ENCODE measurements around the gene CRTAC1. TPM values are rescaled to one million over a fixed set of nuclear protein-coding genes. Genes with fewer than 3 reads are reported as not detected.
A peak's percentile ranks its signal among the peaks of the same experiment; 100 is the strongest.

CRTAC1 gene
- total RNA-seq, 1 donor from 2014 or later, result 2.0 TPM

DNA sequence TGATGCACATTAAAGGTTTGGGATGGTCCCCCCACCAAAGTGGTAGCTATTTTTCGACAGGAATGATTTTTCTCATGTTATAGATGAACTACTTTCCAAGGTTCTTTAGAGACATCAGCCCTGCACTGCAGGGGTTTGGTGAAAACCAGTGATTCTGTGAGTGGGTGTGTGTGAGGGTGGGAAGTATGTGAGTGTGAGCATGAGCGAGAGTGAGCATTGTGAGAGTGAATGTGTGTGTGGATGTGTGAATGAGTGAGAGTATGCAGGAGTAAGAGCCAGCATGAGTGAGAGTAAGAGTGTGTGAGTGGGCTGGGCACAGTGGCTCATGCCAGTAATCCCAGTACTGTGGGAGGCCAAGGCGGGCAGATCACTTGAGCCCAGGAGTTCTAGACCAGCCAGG is 105.7 kb downstream of the CRTAC1 start:
- DNase-seq (ENCODE audit: low read depth in 2 of 2), result no peak

DNA sequence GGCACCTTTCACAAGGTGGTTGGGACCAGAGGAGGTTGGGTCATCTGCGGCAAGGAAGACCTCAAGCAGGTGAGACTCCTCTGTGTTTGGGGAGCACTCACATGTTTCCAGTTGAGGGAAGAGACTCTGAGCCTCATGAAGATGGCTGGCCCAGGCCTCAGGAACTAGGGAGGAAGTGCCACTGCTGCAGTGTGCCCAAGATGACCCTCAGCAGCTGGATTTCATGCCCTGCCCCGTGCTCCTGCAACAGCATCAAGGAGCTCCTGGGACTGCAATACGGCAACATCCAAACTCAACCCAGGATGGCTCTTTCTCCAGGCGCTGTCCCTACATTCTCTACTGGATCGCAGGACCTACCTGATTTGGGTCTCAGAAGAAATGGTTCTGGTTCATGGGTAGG is 106.9 kb downstream of the CRTAC1 start:
- no peak for DNase-seq (ENCODE audit: low read depth in 2 of 2)

DNA sequence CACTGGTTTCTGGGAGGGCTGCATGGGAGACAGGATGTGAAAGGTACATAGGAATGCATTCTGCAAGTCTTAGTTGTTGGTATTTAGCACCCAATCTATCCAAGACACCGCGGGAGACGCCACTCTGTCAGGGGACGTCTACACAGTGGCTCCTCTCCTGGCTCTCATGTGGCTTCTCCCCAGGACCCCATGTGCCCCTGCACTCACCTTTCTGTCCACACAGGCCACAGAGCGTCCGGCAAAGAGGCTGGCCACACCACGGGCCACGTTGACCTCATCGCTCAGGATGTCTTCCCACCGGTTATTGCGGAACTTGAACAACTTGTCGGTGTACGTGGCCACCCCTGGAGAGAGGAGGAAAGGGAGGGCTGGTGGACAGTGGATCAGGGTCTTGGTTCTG is 107.4 kb downstream of the CRTAC1 start:
- no peak for DNase-seq (ENCODE audit: low read depth in 2 of 2)

GRCh38 chr10:97922022-97922758 is 108.2 kb downstream of the CRTAC1 start:
- DNase-seq (ENCODE audit: low read depth in 2 of 2), result no peak

- DNase-seq (ENCODE audit: low read depth in 2 of 2), result no peak
Observed at GRCh38 chr10:97921581-97922021, 108.8 kb downstream of the CRTAC1 start.

DNA sequence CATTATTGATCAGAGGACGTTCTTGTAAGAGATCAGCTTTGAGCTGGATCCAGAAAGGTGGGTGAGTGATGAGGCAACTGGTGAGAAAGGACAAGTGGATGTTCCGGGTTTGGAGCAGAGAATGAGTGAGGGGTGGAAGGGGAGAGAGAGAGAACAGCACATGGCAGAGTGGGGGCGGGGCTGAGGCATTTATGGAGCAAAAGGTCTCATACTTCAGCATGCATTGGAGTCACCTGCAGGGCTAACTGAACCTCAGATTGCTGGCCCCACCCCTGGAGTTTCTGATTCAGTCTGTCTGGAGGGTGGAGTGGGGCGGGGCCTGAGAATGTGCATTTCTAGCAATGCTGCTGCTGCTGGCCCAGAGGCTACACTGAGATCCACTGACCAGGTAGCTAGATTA is 109.6 kb downstream of the CRTAC1 start:
- DNase-seq (ENCODE audit: low read depth in 2 of 2), result no peak

DNA sequence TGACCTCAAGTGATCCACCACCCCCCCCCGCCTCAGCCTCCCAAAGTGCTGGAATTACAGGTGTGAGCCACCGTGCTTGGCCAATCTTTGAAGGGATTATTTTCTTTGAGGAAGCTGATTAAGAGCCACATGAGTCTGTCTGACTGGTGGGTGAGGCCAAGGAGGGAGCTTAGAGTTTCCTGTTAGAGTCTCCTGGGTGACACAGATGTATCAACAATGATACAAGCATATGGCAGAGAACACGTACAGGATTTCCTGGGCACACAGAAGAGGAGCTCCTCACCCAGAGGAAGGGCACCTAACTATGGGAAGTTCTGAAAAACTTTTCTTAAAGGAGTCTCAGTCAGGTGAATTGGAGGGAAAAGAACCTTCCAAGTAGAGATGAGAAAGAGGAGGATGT is 111.4 kb downstream of the CRTAC1 start:
- peak in 1 of 2 donors; percentile 24 for DNase-seq (ENCODE audit: low read depth in 2 of 2)

DNA sequence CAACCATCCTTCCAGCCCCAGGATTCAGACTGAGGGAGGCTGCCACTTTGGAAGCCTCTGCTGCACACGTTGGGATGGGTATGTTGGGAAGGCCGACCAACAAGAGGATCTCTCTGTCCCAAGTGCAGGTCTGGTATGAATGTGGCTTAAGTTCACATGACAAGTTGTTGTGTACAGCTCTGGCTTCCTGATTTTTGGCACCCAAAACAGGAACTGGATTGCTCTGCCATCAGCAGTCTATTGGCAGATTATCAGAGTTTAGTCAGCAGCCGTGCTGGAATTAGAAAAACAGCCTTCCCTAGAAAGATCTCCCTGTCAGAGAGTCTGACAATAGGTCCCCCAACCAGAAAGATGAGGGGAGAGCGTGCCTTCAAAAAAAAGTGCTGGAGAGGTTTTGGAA is 113.8 kb downstream of the CRTAC1 start:
- DNase-seq (ENCODE audit: low read depth in 2 of 2), result peak in 1 of 2 donors; percentile 12

DNA sequence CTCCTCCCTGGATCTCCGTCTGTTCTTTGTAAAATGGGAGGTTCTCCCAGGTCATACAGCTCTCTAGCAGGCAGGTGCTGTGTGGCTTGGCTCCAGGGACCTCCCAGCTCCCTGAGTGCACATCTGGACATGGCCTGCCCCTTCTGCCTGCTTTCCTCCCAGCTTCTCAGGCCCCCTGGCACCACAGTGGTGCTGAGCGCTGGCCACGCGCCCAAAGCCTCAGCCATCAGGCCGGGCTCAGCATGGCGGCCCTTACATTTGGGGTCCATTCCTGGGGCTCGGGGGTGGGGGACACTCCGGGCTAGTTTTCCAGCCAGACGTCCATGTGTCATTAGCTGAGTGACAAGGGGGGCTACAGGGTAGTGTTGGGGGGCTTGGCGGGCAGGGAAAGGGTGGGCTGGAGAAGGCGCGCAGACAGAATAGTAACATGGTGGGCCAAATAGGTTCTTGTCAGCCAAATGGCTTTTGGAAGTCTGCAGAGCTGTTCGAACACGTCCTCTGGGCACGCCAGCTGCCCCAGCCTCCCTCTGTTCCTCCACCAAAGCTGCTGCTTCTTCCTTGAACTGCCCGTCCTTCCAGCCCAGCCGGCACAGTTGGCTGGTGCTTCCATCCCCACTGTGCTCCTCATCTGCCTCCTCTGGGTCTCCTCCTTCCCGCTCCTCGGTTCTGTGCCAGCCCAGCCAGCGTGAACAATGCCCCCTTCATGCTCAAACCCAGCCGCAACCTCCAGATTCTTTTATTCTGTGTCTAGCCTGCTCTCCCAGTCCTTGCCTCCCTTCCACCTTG is 114.9 kb downstream of the CRTAC1 start:
- DNase-seq (ENCODE audit: low read depth in 2 of 2), result no peak

DNA sequence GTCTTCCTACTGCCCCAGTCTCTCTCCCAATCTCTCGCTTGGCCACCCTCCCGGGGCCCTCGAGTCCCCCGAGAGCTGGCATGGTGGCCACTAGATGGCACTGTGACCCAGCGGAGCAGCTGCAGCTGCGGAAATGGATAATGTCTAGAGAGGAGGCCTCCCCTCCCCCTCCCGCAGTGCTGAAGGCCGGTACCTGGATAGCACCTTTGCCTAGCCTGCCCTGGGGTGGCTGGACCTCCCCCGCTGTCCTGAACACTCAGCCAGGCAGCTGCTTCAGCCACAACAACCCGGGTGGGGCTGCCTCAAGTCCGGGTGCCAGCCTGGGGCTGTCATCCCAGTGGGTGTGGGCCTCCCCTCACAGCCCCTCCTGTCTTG is 115.6 kb downstream of the CRTAC1 start:
- DNase-seq (ENCODE audit: low read depth in 2 of 2), result peak; percentile 61 to 74

GRCh38 chr10:97914171-97914836 is 116.1 kb downstream of the CRTAC1 start:
- DNase-seq (ENCODE audit: low read depth in 2 of 2), result no peak

GRCh38 chr10:97913614-97914013 is 116.8 kb downstream of the CRTAC1 start:
- DNase-seq (ENCODE audit: low read depth in 2 of 2), result no peak

DNA sequence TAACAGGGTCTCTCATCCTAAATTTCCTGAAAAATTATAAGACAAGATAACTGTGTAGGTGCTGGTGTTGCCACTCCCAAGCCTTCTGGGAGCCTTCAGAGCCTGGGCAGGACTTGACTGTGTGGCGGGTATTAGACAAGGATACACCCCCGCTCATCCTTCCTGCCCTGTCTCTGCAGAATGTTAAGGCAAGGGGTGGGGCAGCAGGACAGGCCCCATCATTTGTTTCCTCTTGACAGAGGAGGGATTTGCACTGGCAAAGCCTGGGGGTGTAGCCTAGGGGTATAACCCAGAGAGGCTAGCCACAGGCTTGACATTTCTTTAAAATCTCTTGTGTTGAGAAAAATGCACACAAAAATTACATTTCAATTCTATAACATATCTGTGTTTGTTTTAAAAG is 117.2 kb downstream of the CRTAC1 start:
- no peak for DNase-seq (ENCODE audit: low read depth in 2 of 2)

- no peak for DNase-seq (ENCODE audit: low read depth in 2 of 2)
Observed at GRCh38 chr10:97911217-97911616, 119.2 kb downstream of the CRTAC1 start.

DNA sequence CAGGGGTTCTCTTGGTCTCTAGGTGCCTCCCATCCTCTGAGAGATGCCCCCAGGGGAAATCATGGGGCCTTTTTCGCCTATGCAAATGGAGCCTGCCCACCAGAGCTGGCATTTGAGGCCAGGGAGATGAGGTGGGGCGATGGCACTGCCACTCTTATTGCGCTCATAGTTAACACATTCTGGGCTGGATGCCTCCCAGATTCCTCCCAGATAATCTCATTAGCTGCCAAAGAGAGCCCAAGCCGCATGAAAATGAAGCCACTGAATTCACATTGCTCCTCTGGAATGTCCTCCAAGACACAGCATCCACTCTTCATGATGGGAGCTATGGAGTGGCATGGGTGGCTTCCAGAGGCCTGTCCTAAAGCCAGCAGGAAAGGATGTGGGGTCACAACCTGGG is 119.8 kb downstream of the CRTAC1 start:
- no peak for DNase-seq (ENCODE audit: low read depth in 2 of 2)

DNA sequence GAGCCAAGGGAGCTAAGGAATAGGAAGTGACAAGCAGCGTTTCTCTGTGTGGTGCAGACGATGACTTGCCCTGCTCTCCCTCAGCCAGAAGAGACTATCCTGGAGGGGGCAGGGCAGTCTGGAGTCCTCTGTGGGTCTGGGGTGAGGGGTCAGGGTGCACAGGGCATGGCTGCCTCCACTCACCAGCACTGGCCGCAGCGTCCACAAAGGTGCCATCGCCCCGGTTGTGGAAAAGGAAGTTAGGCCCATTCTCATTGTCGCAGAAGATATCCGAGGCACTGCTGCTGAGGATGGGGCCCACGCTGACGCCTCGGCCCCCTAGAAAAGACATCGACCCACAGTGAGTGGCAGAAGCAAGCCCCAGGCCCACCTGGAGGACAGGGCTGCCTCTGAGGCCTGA is 122.6 kb downstream of the CRTAC1 start:
- no peak for DNase-seq (ENCODE audit: low read depth in 2 of 2)

DNA sequence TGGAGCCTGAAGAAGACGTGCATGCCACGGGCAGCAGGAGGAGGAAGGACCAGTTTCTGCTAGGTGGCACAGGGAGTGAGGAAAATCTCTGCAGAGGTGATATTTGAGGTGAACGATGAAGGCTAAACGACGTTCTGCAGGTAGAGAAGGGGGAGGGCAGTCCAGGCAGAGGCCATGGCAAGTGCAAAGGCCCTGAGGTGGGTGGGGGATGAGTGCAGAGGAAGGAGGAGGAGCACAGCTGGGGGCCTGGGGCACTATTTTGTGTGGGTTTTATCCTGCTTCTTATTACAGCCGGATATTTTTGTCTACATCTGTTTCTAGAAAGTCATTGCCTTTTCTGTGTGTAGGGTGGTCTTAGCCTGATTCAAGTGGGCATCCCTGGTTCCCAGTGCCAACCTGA is 123.2 kb downstream of the CRTAC1 start:
- DNase-seq (ENCODE audit: low read depth in 2 of 2), result no peak

- no peak for DNase-seq (ENCODE audit: low read depth in 2 of 2)
Observed at GRCh38 chr10:97905276-97905675, 125.1 kb downstream of the CRTAC1 start.

- no peak for DNase-seq (ENCODE audit: low read depth in 2 of 2)
Observed at GRCh38 chr10:97904576-97904975, 125.8 kb downstream of the CRTAC1 start.

GRCh38 chr10:97904018-97904381 is 126.4 kb downstream of the CRTAC1 start:
- DNase-seq (ENCODE audit: low read depth in 2 of 2), result no peak

GRCh38 chr10:97903128-97904017 is 127.0 kb downstream of the CRTAC1 start:
- no peak for DNase-seq (ENCODE audit: low read depth in 2 of 2)

GRCh38 chr10:97901381-97901780 is 129.0 kb downstream of the CRTAC1 start:
- no peak for DNase-seq (ENCODE audit: low read depth in 2 of 2)
